Measurements from ENCODE around the gene ADGRE3.

ADGRE3 gene

GRCh38 chr19:14703833-14704232 lies 29.2 kb upstream of the ADGRE3 start:
- ChIA-PET POLR2A (ENCODE audit: low non-redundant PET) (no interaction called here), CTCF (no interaction called here)
- no peak for TF ChIP-seq CTCF (conservative IDR thresholded peaks at IDR 0.05; ENCODE audit: low read depth)
- DNase-seq (ENCODE audit: low spot score): no peak
- no peak overlapping the region for H3K27ac ChIP-seq

GRCh38 chr19:14700711-14701375 lies 26.2 kb upstream of the ADGRE3 start:
- ChIA-PET CTCF (interaction anchor here (0.8 kb wide), 1 partner anchor 127 kb away, joined by 3 read pairs; no protein-coding TSS in a partner anchor), POLR2A (ENCODE audit: low non-redundant PET) (interaction anchor here (0.9 kb wide), 1 partner anchor 11 kb away, joined by 3 read pairs; the partner anchor contains the start of gene ZNF333)
- DNase-seq (ENCODE audit: low spot score): no peak
- TF ChIP-seq CTCF (conservative IDR thresholded peaks at IDR 0.05; ENCODE audit: low read depth): no peak
- no peak overlapping the region for H3K27ac ChIP-seq

GRCh38 chr19:14699641-14700040 lies 25.0 kb upstream of the ADGRE3 start:
- no peak for TF ChIP-seq CTCF (conservative IDR thresholded peaks at IDR 0.05; ENCODE audit: low read depth)
- POLR2A ChIA-PET (ENCODE audit: low non-redundant PET): interaction anchor here (0.9 kb wide), 1 partner anchor 9 kb away, joined by 3 read pairs; the partner anchor contains the start of gene ZNF333
- CTCF ChIA-PET: no interaction called here
- H3K27ac ChIP-seq: peak overlapping the region; percentile 68
- DNase-seq (ENCODE audit: low spot score): peak; percentile 14

- no peak overlapping the region for H3K27ac ChIP-seq
- CTCF ChIA-PET: no interaction called here
- POLR2A ChIA-PET (ENCODE audit: low non-redundant PET): no interaction called here
- TF ChIP-seq CTCF (conservative IDR thresholded peaks at IDR 0.05; ENCODE audit: low read depth): no peak
- no peak for DNase-seq (ENCODE audit: low spot score)
Observed at GRCh38 chr19:14695471-14695870, 20.8 kb upstream of the ADGRE3 start.

- H3K27ac ChIP-seq: no peak overlapping the region
- no peak for DNase-seq (ENCODE audit: low spot score)
- TF ChIP-seq CTCF (conservative IDR thresholded peaks at IDR 0.05; ENCODE audit: low read depth): no peak
- ChIA-PET POLR2A (ENCODE audit: low non-redundant PET) (no interaction called here), CTCF (no interaction called here)
Observed at GRCh38 chr19:14694641-14695266, 20.1 kb upstream of the ADGRE3 start.

GRCh38 chr19:14689598-14690503 lies 15.2 kb upstream of the ADGRE3 start, which contains the start of gene ZNF333:
ZNF333 (plus strand) TSS chr19:14690048; CDS start chr19:14693492, 3,444 bp downstream.
- DNase-seq (ENCODE audit: low spot score): peak; percentile 99
- peak within 1 kb of the TSS; percentile 93 for H3K27ac ChIP-seq
- ChIA-PET CTCF (interaction anchor here (0.6 to 1.3 kb wide), 8 partner anchors 47 to 342 kb away, joined by 3 to 6 read pairs (median 4); no protein-coding TSS in a partner anchor), POLR2A (ENCODE audit: low non-redundant PET) (interaction anchor here (0.7 to 1.0 kb wide), 2 partner anchors 10 to 779 kb away, joined by 3 read pairs; no protein-coding TSS in a partner anchor)
- no peak for TF ChIP-seq CTCF (conservative IDR thresholded peaks at IDR 0.05; ENCODE audit: low read depth)

Measured in RWPE1 (cell line).